Naive B cell (primary cell): ENCODE data around the gene BSCL2. TPM values are rescaled to one million over a fixed set of nuclear protein-coding genes. Genes with fewer than 3 reads are reported as not detected.

ENCODE experiments used
- ATAC-seq, 2 donors: fragments of 150-1000 bp; cut with Tn5 transposase; 2 replicates each; pipeline ENCODE4 v1.10.0; 2021; ENCODE audit warnings: low read depth in 2 of 2, mild to moderate bottlenecking in 2 of 2, moderate library complexity in 2 of 2
- DNase-seq: peaks from one replicate; pipeline ENCODE4 v3.0.0; 2022
- H3K27ac Mint-ChIP-seq, 6 donors: one replicate each; pipeline ENCODE4 v1.8.0; 2020 to 2022; ENCODE audit warnings: mild to moderate bottlenecking in 6 of 6, mixed read lengths in 6 of 6, moderate library complexity in 5 of 6, inconsistent platforms in 2 of 6
- H3K27me3 Mint-ChIP-seq, 3 donors: one replicate each; pipeline ENCODE4 v1.8.0; 2021 to 2022; ENCODE audit warnings: mixed read lengths in 3 of 3, mild to moderate bottlenecking in 1 of 3
- H3K36me3 Mint-ChIP-seq, 2 donors: one replicate each; pipeline ENCODE4 v1.8.0; 2020 to 2022; ENCODE audit warnings: mixed read lengths in 2 of 2, inconsistent platforms in 1 of 2, mild to moderate bottlenecking in 1 of 2
- H3K4me1 Mint-ChIP-seq, 3 donors: one replicate each; pipeline ENCODE4 v1.8.0; 2020 to 2022; ENCODE audit warnings: mixed read lengths in 3 of 3, inconsistent platforms in 1 of 3, mild to moderate bottlenecking in 1 of 3, moderate library complexity in 1 of 3
- H3K4me3 Mint-ChIP-seq, 8 donors: one replicate each; pipeline ENCODE4 v1.8.0; 2020 to 2022; ENCODE audit warnings: mild to moderate bottlenecking in 8 of 8, mixed read lengths in 8 of 8, moderate library complexity in 8 of 8, inconsistent platforms in 2 of 8
- H3K9me3 Mint-ChIP-seq, 7 donors: one replicate each; pipeline ENCODE4 v1.8.0; 2020 to 2022; ENCODE audit warnings: mixed read lengths in 7 of 7, mild to moderate bottlenecking in 5 of 7, inconsistent platforms in 2 of 7, moderate library complexity in 1 of 7
- polyA plus RNA-seq, 6 donors: library from polyadenylated mRNA; unstranded; fragments of 300-500 nt; fragmentation: Illumina TruSeq; gene quantifications; one replicate each; pipeline ENCODE4 v1.2.3, GENCODE V29; 2021; ENCODE audit warnings: low read depth in 6 of 6

BSCL2 gene
- polyA plus RNA-seq, 6 donors from 2014 or later, result 49.6 to 98.5 (median 57.6) TPM

- Mint-ChIP-seq H3K36me3 (peaks cover 0 to 27% of the 10 kb centered on the region in 2 donors), H3K4me1 (peaks cover 25 to 72% (median 52%) of the 10 kb centered on the region in 3 donors), H3K4me3 (peak overlapping the region in 7 of 8 donors; percentile 99 to 100 (median 100)), H3K27ac (peak overlapping the region in 5 of 6 donors; percentile 42 to 93 (median 74)), H3K9me3 (no peaks in the 10 kb centered on the region), H3K27me3 (no peaks in the 10 kb centered on the region)
- ATAC-seq (no peak), DNase-seq (no peak)
These were observed 34.1 kb downstream of the BSCL2 start for GRCh38 chr11:62673196-62673525.

GRCh38 chr11:62671608-62672389 is 35.4 kb downstream of the BSCL2 start, which contains the start of the genes LBHD1 and UQCC3:
LBHD1 (minus strand) TSS chr11:62672267; CDS start chr11:62670031, 2,236 bp downstream.
UQCC3 (plus strand) TSS chr11:62671673; CDS start chr11:62671746, 73 bp downstream.
- H3K4me3 Mint-ChIP-seq, result peak within 1 kb of the TSS; percentile 99 to 100 (median 100)
- DNase-seq (peak; percentile 69), ATAC-seq (peak; percentile 83)
- peaks cover 0 to 13% of the 10 kb centered on the region in 2 donors for H3K36me3 Mint-ChIP-seq
- no peaks in the 10 kb centered on the region for H3K27me3 Mint-ChIP-seq
- peaks cover 19 to 72% (median 47%) of the 10 kb centered on the region in 3 donors for H3K4me1 Mint-ChIP-seq
- peak within 1 kb of the TSS; percentile 93 to 99 (median 96) for H3K27ac Mint-ChIP-seq
- no peaks in the 10 kb centered on the region for H3K9me3 Mint-ChIP-seq

GRCh38 chr11:62671236-62671607 is 36.0 kb downstream of the BSCL2 start:
- no peak for DNase-seq
- Mint-ChIP-seq H3K27ac (peak overlapping the region; percentile 93 to 99 (median 96)), H3K9me3 (no peaks in the 10 kb centered on the region), H3K36me3 (peaks cover 0 to 13% of the 10 kb centered on the region in 2 donors), H3K27me3 (no peaks in the 10 kb centered on the region), H3K4me1 (peaks cover 24 to 72% (median 47%) of the 10 kb centered on the region in 3 donors), H3K4me3 (peak overlapping the region; percentile 99 to 100 (median 100))
- peak; percentile 13 to 16 for ATAC-seq

GRCh38 chr11:62669420-62670161 is 37.6 kb downstream of the BSCL2 start:
- Mint-ChIP-seq H3K4me3 (peak overlapping the region in 6 of 8 donors; percentile 28 to 100 (median 100)), H3K9me3 (no peaks in the 10 kb centered on the region), H3K27me3 (no peaks in the 10 kb centered on the region), H3K36me3 (peaks cover 0 to 8% of the 10 kb centered on the region in 2 donors), H3K4me1 (peaks cover 24 to 69% (median 54%) of the 10 kb centered on the region in 3 donors), H3K27ac (peak overlapping the region in 3 of 6 donors; percentile 61 to 86 (median 83))
- no peak for DNase-seq
- ATAC-seq, result no peak

DNA sequence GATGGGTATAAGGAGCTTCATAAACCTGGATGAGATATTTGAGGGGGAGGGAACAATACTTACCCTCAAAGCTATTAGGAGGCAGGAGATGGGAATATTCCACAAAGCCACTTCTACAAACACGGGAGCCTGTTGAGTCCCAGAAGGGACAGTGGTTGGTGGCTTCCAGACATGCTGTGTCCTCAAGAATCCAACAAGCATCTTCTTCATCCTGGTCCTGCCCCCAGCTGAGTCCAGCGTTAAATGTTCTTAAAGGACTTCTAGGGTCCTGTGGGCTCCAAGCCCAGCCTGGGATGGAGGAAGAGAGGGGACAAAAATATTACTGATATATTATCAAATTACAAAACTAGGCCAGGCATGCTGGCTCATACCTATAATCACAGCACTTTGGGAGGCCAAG is 39.8 kb downstream of the BSCL2 start:
- ATAC-seq, result no peak
- Mint-ChIP-seq H3K27me3 (no peaks in the 10 kb centered on the region), H3K9me3 (no peaks in the 10 kb centered on the region), H3K4me3 (peak overlapping the region in 3 of 8 donors; percentile 30 to 100 (median 95)), H3K36me3 (peaks cover 7 to 11% of the 10 kb centered on the region in 2 donors), H3K27ac (peak overlapping the region in 3 of 6 donors; percentile 47 to 84 (median 79)), H3K4me1 (peaks cover 29 to 77% (median 54%) of the 10 kb centered on the region in 3 donors)
- no peak for DNase-seq

- peak overlapping the region in 5 of 6 donors; percentile 15 to 97 (median 79) for H3K27ac Mint-ChIP-seq
- ATAC-seq (no peak), DNase-seq (no peak)
- H3K4me3 Mint-ChIP-seq, result peak overlapping the region; percentile 95 to 100 (median 97)
- no peaks in the 10 kb centered on the region for H3K9me3 Mint-ChIP-seq
- peaks cover 7 to 8% of the 10 kb centered on the region in 2 donors for H3K36me3 Mint-ChIP-seq
- H3K27me3 Mint-ChIP-seq, result no peaks in the 10 kb centered on the region
- H3K4me1 Mint-ChIP-seq, result peaks cover 30 to 70% (median 45%) of the 10 kb centered on the region in 3 donors
These were observed 40.8 kb downstream of the BSCL2 start for GRCh38 chr11:62666259-62666926.

DNA sequence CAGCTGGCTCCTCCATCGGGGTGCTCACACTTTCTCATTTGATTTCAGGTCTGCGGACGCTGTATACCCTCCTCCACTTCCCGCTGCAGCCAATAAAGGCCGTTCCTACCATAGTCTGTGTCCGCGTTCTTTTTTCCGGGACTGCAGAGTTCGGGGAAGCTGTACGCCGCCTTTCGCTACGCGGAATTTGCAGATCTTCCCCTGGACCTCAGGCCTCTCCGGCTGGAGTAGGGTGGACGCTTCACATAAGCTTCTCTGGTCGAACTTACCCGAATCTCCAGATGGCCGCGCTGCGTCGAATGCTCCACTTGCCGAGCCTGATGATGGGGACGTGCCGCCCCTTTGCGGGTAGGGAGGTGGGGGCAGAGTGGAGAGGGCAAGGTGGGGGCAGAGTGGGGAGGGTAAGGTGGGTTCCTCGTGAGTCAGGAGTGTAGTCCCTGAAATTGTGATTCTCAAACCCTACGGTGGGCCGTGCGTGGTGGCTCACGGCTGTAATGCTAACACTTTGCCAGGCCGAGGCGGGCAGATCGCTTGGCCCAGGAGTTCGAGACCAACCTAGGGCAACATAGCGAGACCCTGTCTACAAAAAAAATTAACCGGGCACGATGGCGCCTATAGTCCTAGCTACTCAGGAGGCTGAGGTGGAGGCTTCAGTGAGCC is 41.5 kb downstream of the BSCL2 start:
- Mint-ChIP-seq H3K27me3 (no peaks in the 10 kb centered on the region), H3K9me3 (no peaks in the 10 kb centered on the region), H3K36me3 (peaks cover 7% of the 10 kb centered on the region in 2 donors), H3K4me1 (peaks cover 26 to 64% (median 42%) of the 10 kb centered on the region in 3 donors), H3K4me3 (peak overlapping the region; percentile 95 to 100 (median 97)), H3K27ac (peak overlapping the region; percentile 82 to 99 (median 96))
- DNase-seq (peak; percentile 37), ATAC-seq (peak; percentile 20 to 24)

DNA sequence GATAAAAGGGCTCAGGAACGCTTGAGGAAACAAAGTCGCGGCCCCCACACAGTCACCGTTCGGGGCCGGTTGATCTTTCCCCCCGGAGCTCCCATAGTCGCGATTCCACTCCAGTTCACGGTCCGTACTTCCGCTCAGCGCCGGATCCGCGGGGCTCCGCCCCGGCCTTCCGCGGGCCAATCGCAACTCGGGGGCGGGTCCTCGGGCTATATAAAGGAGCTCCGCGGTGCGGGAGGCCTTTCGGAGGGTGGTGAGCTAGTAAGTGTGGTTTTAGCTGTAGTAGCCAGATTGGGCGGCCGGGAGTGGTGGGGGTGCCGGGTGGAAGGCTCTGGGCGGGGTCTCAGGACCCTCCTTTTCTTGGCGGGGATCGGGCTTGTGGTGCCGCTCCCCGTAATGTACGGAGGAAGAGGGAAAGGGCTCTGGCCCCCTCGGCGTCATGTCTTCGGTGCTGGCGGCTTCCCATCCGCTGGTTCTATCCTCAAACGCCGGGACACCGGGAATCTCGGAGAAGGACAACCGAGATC is 42.1 kb downstream of the BSCL2 start, which contains the start of the genes C11orf98 and CSKMT:
C11orf98 (minus strand) TSS at position 136 of the 524 bp plus-strand sequence; CDS start at position 95, 41 bp downstream.
CSKMT (plus strand) TSS at position 238 of the 524 bp plus-strand sequence. CDS start 568 bp downstream, outside the sequence.
- Mint-ChIP-seq H3K27me3 (no peaks in the 10 kb centered on the region), H3K4me3 (peak within 1 kb of the TSS; percentile 95 to 100 (median 97)), H3K36me3 (peaks cover 7% of the 10 kb centered on the region in 2 donors), H3K4me1 (peaks cover 25 to 58% (median 41%) of the 10 kb centered on the region in 3 donors), H3K9me3 (no peaks in the 10 kb centered on the region), H3K27ac (peak within 1 kb of the TSS; percentile 82 to 99 (median 96))
- ATAC-seq (peak; percentile 93), DNase-seq (peak; percentile 96)

DNA sequence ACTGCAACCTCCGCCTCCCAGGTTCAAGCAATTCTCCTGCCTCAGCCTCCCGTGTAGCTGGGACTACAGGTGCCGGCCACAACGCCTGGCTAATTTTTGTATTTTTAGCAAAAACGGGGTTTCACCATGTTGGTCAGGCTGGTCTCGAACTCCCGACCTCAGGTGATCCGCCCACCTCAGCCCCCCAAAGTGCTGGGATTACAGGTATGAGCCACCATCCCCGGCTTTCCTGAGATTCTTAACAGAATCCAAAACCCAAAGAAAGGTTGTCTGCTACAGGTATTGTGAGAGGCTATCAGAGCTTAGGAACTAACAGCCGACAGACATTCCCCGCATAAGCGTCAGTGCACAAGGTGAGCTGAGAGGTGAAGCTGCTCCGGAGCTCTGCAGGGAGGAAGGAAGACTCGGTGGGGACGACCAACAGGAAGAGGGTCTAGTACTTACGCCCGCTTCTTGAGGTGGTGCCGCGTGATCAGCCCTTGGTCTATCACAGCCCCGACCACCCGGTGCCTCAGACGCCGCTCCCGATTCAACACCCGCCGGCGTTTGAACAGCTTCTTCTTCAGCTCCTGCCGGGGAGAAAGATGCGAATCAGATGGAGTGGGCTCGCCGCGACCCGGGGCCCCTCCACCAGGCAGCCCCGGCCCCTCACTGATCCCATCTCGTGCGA is 42.7 kb downstream of the BSCL2 start:
- Mint-ChIP-seq H3K27me3 (no peaks in the 10 kb centered on the region), H3K36me3 (peaks cover 7% of the 10 kb centered on the region in 2 donors), H3K27ac (peak overlapping the region; percentile 82 to 99 (median 96)), H3K4me3 (peak overlapping the region; percentile 95 to 100 (median 97)), H3K4me1 (peaks cover 25 to 54% (median 41%) of the 10 kb centered on the region in 3 donors), H3K9me3 (no peaks in the 10 kb centered on the region)
- ATAC-seq (peak; percentile 45 to 46), DNase-seq (no peak)

- Mint-ChIP-seq H3K4me3 (peak overlapping the region in 1 of 8 donors; percentile 72), H3K9me3 (peaks cover 0 to 4% (median 0%) of the 10 kb centered on the region in 7 donors), H3K36me3 (no peaks in the 10 kb centered on the region), H3K27ac (no peak overlapping the region), H3K27me3 (no peaks in the 10 kb centered on the region), H3K4me1 (peaks cover 10 to 22% (median 19%) of the 10 kb centered on the region in 3 donors)
- ATAC-seq (no peak), DNase-seq (no peak)
These were observed 50.3 kb downstream of the BSCL2 start for GRCh38 chr11:62656796-62657429.

DNA sequence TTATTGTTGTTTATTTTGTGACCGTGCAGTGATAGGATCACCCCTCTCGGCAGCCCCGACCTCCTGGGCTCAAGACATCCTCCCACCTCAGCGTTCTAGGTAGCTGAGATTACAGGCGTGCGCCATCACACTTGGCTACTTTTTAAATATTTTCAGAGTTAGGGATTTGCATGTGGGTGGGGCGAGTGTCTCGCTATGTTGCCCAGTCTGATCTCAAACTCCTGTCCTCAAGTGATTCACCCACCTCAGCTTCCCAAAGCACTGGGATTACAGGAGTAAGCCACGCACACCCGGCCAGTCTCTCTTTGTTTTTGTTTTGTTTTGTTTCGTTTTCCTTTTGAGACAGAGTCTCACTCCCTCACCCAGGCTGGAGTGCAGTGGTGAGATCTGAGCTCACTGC is 52.9 kb downstream of the BSCL2 start:
- ATAC-seq (no peak), DNase-seq (no peak)
- Mint-ChIP-seq H3K36me3 (no peaks in the 10 kb centered on the region), H3K4me3 (peak overlapping the region; percentile 41 to 91 (median 64)), H3K4me1 (peaks cover 10 to 26% (median 24%) of the 10 kb centered on the region in 3 donors), H3K27me3 (no peaks in the 10 kb centered on the region), H3K27ac (peak overlapping the region in 3 of 6 donors; percentile 64 to 97 (median 78)), H3K9me3 (peaks cover 0 to 4% (median 0%) of the 10 kb centered on the region in 7 donors)
